Esophagus muscularis mucosa (tissue), 4 donors: Measurements from ENCODE around the gene PCDH9.

ENCODE experiments used
- CTCF ChIP-seq, 3 experiments: fragments of 200-600 bp in 2 of 3; fragments of 450-650 bp in 1 of 3; sonication (generic) in 2 of 3; IDR thresholded peaks; one replicate each; pipeline ENCODE4 v1.5.1; 2017 to 2019; ENCODE audit warnings: antibody characterized with exemption in 3 of 3, mild to moderate bottlenecking in 2 of 3, moderate library complexity in 1 of 3
- EP300 ChIP-seq: sonication (generic); formaldehyde crosslinking; IDR thresholded peaks from one replicate; pipeline ENCODE4 v1.6.1; 2017; ENCODE audit warnings: antibody characterized with exemption
- POLR2A ChIP-seq: fragments of 450-650 bp; IDR thresholded peaks from one replicate; pipeline ENCODE4 v1.6.1; 2017; ENCODE audit warnings: antibody characterized with exemption, moderate library complexity, mild to moderate bottlenecking, low read depth
- POLR2AphosphoS5 ChIP-seq, 2 donors: sonication (generic); formaldehyde crosslinking; IDR thresholded peaks; one replicate each; pipeline ENCODE4 v1.6.1; 2017; ENCODE audit warnings: antibody characterized with exemption in 2 of 2

GRCh38 chr13:66430269-66430668 lies 799.9 kb downstream of the PCDH9 start:
- TF ChIP-seq POLR2A = no peak
- no peak for TF ChIP-seq CTCF (IDR thresholded peaks at IDR 0.05)
- no peak for TF ChIP-seq EP300
- TF ChIP-seq POLR2AphosphoS5 (IDR thresholded peaks at IDR 0.05) = peak in 1 of 2 donors; percentile 23
